HG02970 (cell line): ENCODE data around the gene PFN1.

Experiments
- ATAC-seq: cut with Tn5 transposase; IDR thresholded peaks from one replicate; pipeline ENCODE4 v1.9.1; 2021; ENCODE audit warnings: mild to moderate bottlenecking, moderate library complexity, moderate number of reproducible peaks; ENCODE audit not compliant: unreplicated experiment, low FRiP score

The PFN1 gene

DNA sequence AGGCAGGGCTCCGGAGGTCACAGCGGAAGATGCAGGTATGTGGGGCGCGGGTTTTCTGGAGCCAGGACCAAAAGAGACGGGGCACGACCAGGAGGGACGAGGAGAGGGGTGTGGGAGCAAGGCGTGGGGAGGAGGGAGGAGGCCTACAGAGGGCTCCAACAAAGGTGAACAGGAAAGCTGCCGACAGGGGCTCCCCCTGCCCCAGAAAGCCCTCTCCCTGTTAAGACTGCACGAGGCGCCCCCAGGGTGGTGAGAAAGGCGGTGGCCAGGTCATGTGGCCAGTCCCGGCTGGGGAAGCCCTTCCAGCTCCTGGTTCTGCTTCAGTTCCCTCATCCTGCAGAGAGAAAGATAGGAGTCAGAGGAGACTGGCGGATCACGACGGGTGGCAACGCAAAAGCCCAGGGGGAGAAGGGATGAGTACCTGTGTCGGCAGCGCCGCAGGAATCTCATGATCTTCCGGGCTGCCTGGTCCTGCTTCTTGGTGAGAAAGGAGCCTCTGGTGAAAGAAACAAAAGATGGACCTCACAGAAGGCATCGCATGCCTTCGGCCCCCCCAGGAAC is 20.2 kb upstream of the PFN1 start:
- no peak for ATAC-seq

DNA sequence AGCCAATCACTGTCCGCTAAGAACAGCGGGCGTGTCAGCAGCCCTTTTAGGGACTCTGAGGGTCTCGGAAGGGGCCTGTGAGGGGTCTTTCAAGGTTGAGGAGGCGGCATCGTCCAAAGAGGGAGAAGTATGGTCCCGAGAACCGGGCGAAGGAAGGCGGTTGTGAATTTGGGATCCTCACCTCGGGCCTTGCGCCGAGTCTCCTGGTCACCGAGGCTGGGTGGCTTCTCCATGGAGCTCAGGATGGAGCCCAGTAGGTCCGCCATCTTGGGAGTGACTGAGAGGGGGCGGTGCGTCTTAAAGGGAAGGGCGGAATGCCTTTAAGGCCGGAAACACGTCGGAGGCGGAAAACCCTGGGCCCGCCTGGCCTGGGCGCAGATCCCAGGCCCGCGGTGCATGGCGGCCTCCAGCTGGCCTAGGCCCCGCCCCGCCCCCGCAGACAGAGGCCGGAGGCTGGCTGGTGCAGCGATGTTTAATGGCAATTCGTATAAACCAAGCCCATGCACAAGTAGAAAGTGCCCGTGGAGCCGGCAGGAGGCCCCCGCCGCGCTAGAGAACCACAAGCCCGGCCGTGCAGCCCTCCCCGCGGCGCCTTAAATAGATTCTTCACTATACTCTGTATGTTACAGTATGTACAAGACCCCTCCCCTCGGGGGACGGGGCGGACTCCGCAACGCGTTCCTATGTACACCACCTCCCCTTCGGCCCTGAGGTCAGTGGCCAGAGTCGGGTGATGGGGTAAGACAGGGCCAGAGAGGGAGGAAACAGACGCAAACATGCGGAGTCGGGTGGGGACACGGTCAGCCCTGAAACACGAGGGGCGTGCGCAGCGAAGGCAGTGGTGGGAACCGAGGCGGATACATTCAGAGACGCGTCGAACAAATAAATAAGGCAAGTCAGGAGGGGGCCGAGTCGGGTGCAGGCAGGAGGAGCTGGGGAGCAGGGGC is 19.5 kb upstream of the PFN1 start, which contains the start of gene SPAG7:
Gene SPAG7, minus strand, starts transcription at position 279 of the 947 bp plus-strand sequence. Its CDS starts 13 bp downstream, at position 266.
- peak; percentile 58 for ATAC-seq

DNA sequence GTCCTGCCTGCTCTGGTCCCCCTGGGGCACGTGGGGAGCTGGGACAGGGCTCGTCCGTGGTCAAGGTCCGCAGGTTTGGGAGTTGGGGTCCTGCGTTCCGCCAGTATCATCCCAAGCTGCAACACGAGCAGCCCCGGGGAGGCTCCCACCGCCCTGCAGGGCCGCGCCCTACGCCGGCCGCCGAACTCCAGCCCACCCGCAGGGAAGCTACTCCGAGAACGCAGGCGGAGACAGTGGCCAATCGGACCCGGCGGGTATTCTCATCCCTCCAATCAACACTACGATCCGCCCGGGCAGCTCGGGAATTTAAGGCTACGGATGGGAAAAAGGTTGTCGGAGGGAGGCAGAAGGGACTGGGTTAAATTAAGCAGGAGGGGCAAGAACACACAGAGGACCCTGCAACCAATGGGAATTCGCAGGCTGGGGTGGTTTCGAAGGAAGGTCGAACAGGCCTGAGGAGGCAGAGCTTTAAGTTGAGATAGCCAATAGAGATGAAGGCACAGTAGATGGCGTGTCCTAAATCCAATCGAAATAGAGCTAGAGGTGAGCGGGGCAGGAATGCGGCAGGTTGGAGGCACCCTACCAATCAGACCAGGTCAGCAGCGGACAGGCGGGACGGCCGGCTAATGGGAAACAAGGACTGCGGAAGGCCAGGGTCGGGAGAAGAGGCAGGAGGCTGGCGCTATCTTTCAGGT is 18.7 kb upstream of the PFN1 start:
- ATAC-seq: peak; percentile 82

DNA sequence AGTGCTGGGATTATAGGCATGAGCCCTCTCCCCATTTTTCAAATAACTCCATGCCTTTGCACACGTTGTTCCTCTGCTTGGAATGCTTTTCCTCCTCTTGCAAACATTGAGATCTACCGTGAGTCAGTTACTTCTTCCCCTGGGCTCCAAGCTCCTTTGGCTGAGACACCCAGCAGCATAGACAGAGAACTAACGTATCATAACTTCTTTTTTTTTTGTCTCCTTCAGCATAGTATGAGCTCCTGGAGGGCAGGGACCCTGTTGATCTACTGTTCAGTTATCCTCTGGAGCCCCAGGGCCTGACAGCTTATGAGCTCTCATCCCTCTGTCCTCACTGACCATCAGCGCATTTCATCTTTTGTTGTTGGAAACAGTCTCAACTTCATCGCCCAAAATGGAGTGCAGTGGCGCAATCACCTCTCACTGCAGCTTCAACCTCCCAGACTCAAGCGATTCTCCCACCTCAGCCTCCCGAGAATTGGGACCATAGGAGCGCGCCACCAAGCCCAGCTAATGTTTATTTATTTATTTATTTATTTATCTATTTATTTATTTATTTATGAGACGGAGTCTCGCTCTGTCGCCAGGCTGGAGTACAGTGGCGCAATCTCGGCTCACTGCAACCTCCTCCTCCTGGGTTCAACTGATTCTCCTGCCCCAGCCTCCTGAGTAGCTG is 17.1 kb upstream of the PFN1 start:
- ATAC-seq: no peak

DNA sequence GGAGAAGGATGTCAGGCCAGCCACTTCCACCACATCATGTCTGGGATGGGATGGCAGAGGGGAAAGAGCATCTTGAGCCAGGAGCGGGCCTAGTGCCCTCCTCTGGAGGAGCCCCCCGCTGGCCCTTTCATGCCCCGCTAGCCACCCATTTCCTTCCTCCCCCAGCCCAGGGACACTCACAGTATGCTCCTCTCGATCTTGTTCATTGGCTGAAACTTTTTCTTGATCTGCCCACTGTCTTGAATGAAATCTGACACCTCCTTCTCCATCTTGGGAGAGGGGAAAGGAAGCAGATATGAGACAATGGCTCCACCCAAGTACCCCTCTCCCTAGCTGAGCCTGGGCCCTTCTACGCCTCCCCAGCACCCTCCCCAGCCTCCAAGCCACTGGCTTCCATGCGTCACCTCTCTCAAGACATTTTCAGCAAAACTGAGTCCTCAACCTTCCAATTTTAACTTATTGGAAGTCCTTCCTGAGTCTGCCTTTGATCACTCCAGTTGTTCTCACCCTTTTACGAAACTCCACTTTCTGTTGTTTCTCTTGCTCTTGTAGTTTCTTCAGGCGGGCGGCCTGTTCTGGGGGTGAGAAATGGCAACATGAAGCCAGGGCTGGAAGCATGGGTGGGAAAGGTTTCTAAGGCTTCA is 12.1 kb upstream of the PFN1 start:
- no peak for ATAC-seq

DNA sequence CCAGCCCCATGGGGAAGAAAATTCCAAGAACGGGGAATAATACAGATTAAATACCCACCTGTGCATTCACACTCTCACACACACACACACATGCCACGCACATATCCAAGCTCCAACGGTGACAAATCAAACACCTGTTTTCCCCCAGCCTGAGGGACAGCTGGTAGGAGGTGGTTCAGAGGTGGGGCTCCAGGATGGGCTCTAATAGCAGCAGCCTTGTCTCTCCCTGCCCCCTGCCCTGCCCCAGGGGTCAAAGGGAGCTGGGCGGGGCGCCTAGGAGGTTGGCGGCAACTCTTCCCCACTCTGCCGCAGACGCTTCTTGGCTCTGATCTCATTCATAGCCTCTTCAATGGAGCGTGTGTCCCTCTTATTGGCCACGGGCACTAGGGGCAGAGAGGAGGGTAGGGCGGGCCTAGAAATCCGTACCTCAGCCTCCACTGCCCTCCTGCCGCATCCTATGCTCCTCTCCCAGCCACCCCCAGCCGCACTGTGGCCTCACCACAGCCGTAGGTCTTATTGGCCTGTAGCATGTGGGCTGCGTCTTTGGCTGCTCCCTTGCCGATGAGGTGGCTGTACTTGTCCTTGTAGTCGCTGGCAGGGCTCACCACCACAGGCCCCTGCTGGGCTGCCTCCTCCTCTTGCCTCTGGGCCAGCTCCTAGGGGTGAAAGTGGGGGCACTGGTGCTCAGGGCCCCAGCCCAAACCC is 11.1 kb upstream of the PFN1 start:
- ATAC-seq: no peak

DNA sequence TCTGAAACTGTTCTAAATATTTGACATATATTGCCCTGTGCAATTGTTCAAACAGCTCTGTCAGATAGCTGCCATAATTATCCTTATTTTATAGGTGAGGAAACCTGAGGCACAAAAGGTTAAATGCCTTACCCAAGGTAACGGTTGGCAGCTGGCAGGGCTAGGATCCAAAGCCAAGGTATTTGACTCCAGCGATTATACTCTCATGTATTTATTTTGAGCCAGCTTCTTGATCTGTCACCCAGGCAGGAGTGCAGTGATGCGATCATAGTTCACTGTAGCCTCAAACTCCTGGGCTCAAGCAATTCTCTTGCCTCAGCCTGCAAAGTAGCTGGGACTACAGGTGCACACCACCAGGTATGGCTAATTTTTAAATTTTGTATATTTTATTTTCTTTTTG is 9.8 kb upstream of the PFN1 start:
- ATAC-seq: no peak

DNA sequence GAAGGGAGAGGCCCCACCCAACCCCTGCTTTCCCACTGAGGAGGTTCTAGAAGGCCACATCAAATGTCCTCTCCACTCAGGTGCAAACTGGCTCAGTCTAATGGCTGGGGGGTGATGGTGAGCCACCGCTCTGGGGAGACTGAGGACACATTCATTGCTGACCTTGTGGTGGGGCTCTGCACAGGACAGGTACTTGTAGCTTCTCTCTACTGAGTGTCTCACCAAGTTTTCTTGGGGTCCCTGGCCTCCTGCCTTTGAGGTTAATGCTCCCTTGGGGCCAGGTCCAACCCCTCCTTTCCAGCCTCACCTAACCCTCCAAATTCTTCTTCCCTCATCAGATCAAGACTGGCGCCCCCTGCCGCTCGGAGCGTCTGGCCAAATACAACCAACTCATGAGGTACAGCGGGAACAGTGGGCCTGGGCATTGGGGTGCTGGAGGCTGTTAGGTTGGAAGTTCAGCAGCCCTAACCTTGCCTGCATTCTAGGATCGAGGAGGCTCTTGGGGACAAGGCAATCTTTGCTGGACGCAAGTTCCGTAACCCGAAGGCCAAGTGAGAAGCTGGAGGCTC is 8.2 kb upstream of the PFN1 start:
- no peak for ATAC-seq

DNA sequence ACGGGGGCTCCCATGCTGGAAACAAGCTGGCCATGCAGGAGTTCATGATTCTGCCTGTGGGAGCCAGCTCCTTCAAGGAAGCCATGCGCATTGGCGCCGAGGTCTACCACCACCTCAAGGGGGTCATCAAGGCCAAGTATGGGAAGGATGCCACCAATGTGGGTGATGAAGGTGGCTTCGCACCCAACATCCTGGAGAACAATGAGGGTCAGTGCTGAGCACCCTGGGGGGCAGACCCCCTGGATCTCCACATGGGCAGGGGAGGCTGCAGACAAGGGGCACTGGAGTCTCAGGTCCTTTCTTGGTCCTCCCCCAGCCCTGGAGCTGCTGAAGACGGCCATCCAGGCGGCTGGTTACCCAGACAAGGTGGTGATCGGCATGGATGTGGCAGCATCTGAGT is 6.8 kb upstream of the PFN1 start:
- ATAC-seq: no peak

DNA sequence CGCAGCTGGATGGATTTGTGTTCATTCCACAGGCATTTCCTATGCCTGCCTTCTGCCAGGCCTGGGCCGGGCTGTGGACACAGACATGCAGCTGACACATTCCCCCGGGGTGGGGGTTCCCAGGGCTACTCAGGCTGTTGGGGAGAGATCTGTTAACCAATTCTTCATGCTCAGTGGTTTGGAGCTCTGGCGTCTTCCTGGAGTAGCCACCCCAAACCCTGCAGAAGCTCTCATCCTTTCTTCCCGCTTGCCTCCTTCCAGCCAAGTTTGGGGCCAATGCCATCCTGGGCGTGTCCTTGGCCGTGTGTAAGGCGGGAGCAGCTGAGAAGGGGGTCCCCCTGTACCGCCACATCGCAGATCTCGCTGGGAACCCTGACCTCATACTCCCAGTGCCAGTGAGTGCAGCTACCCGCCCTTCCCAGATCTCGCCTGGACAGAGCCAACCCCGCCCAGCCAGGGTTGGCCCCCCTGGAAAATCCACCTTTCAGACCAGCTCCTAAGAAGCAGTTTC is 5.2 kb upstream of the PFN1 start:
- ATAC-seq: no peak

DNA sequence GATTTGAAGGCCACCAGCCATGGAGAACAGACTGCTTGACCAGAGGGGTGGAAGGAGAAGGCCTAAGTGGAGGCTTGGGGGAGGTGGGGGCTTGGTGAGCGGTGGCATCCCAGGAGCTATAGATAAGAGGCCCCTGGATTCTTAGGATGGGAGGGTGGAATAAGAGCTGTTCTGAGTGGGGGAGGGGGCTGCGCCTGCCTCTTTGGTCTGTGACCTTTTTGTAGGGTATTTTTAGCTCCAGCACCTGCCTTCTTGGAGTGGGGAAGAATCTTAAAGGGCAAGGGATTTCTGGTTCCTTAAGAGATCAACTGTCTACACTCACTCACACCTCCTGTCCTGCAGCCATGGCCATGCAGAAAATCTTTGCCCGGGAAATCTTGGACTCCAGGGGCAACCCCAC is 3.2 kb upstream of the PFN1 start:
- ATAC-seq: no peak

DNA sequence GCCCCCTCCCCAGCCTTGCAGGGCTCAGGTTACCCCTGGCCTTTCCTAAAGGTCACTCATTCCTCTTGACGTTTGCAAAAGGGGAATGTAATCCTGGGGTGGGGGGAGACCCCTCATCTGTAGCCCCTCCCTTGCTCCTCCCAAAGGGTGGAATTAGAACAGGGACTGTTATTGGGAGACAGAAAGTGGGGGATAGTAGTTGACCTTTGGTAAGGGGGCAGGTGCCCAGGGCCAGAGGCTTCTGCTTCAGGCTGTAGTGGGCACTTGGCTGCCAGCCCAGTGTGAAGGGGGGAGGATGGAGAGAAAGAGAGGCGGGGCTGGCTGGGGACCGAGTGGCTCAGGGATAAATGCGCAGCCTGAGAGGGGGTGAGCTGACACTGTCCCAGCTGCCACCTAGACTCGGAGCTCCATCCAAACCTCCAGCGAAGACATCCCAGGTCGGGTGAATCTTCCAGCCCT is 2.4 kb upstream of the PFN1 start, which contains the start of gene ENO3:
Gene ENO3, plus strand, starts transcription at position 374 of the 459 bp plus-strand sequence. CDS start 711 bp downstream, outside the sequence.
- no peak for ATAC-seq

DNA sequence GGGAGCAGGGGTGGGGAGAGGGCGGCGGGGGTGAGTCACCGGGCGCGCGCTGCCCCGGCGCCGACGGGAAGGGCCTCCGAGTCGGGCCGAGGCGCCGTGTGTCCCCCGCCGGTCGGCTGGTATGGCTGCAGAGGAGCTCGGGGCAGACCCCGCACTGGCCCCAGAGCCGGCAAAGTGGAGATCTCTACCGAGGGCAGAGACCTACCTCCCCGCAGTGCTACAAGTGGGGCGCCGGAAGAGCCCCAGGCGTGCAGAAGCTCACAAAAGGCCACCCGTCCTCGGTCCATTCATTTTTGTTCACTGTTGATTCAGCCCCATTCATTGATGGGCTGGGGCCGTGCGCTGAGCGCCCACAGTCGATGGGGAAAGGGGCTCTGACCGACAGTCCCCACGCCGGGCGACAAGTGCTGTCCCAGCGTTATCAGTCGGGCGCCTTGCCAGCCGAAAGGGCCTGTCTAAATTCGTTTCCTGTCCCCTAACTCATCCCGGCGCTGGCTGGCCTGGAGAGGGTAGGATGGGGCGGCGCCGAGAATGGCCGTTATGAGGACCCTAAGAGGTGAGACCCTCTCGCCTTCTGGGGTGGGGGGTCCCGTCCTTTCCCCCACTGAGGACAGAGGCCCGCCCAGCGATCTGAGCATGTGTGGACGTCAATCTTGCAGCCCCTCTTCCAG is 1.9 kb upstream of the PFN1 start:
- ATAC-seq: peak; percentile 5

DNA sequence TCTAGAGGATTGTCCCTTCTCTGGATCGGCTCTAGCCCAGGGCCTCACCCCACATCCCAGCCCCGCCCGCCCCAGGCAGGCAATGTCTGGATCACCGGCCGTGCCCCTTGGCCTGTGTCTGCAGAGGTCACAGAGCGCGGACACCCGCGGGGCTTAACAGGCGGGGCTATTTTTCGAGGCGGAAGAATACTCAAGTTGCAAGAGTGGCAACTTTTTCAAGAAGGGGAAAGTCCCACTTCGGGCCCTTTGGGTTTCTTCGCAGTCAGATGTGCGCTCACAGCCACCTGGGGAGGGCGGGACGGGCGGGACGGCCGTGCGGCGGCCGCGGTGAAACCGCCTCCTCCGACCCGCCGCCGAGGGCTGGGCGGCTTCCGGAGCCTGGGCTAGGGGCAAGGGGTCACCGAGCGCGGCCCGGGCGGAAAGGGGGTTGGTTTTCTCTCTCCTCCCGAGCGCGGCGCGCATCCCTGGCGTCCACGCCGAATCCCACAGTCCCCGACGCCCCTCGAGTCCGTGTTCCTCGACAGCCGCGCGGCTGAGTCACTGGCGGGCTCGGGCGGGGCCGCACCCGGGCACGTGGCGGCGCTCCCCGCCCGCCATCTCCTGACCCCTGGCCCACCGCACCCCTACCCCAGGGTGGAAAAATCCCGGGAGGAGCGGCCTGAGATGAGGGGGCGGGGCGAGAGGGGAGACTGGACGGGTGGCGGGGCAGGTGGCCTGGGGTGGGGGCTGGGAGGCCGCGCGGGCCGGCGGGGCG is 1.2 kb upstream of the PFN1 start:
- peak; percentile 31 for ATAC-seq

DNA sequence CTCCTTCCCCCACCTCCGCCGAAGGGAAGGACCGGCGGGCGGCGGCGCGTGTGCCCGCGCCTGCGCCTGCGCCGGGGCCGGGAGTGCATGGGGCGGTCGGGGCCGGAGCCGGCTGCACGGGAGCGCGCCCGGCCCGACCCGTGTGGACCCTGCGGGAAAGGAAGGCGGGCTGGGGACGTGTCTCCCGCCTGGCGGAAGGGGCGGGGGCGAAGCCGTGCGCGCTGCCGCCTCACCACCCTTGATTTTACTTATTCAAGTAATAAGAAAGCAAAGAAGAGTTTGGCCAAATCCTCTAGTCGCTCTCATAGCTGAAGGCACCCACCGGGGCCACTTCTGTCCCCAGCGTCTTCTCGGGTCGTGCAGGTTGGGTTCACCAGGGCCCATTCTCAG is 596 bp upstream of the PFN1 start:
- ATAC-seq: peak; percentile 33

DNA sequence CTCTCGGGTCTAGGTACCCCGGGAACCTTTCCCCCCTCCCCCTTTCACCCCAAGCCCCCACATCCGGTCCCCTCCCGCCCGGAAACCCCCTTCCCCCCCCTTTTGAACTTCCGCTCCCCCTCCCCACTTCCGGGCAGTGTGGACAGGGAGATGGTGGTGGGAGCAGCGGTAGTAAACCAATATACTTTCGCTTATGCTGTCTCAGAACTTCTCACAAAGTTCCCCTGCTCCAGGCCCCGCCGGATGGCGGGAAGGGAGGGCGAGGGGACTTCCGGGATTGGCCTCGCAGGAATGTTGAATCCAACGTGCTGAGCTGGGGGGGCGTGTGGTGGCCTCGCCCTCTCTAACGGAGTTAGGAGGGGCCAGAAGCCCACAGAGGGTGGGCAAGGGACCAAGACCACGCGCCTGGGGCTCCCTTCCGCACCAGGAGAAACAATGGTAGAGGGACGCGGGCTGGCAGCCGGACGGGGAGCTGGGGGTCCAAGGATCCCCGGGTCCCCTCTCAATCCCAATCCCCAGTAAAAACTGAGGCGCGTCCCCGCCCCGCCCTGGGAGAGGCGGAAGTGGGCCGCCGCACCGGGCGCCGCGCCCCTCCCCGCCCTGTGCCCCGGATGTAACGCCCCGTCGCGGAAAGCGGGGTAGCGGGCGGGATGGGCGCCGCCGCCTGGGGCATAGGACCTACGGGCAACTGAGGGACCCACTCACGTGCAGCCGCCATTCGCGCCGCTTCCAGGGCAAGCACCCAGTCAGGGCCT is 742 bp downstream of the PFN1 start:
- peak; percentile 8 for ATAC-seq

DNA sequence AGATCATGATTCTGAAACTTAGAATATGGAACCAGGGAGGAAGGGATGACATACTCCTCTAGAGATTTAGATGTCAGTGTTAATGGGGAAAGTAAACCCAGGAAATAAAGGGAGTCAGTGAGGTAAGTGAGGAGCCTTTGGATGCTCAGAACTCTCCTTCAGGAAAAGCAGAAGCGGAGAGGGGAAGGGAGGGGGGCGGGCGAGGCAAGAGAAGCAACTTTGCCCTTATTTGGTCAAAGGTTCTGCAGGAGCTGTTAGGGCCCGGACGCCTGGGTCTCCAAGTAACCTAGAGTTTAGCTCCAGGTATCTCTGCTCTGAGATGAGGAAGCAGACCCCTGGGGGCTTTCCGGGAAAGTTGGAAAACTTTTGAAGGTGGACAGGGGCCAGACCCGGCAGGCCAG is 1.3 kb downstream of the PFN1 start:
- ATAC-seq: no peak
